NCI-H146 treated with DMSO at 0.1 percent for 48 hours (cell line): ENCODE results near the gene CMIP.
A peak's percentile ranks its signal among the peaks of the same experiment; 100 is the strongest.

Experiments used
- DNase-seq: peaks from one replicate; lab custom pipeline; 2025; ENCODE audit not compliant: unreplicated experiment; lab: John Stamatoyannopoulos, UW

The CMIP gene

GRCh38 chr16:81650281-81650680 is 205.7 kb downstream of the CMIP start:
- no peak for DNase-seq

- no peak for DNase-seq
Observed at GRCh38 chr16:81650982-81651562, 206.5 kb downstream of the CMIP start.

- DNase-seq = no peak
Observed at GRCh38 chr16:81651758-81652718, 207.4 kb downstream of the CMIP start.

GRCh38 chr16:81652798-81653505 is 208.3 kb downstream of the CMIP start:
- DNase-seq = peak; percentile 87

- no peak for DNase-seq
Observed at GRCh38 chr16:81654346-81654745, 209.7 kb downstream of the CMIP start.

DNA sequence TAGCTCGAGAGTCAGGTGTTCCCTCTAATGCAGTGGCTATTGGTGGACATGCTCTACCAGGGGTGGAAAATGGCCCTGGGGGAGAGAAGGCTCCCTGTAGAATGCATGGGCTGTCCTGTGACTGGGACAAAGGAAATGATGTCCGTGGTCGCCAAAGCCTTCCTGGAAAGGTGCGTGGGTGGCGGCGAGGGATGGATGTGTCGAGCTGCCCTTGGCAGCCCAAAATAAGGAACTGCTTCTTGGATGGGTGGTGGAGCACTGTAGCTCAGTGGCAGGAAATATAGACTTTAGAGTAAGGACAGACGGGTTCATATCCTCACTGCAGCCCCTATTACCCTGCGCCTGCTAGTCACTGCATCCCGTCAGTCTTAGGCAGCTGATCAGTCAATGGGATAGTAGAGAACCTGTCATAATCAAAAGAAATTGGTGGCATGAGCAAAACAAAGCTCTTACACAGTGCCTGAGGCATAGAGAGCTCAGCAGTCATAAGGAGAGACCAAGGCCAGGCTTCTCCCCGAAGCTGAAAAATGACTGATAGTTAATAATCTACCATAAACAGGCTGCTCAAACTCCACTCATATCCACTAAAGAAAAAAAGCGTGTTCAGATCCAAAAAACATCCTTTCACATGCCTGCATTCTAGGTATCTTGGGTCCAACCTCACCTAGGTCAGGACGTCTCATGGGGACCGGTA is 211.0 kb downstream of the CMIP start:
- no peak for DNase-seq

- DNase-seq = no peak
Observed at GRCh38 chr16:81657224-81657623, 212.6 kb downstream of the CMIP start.

DNA sequence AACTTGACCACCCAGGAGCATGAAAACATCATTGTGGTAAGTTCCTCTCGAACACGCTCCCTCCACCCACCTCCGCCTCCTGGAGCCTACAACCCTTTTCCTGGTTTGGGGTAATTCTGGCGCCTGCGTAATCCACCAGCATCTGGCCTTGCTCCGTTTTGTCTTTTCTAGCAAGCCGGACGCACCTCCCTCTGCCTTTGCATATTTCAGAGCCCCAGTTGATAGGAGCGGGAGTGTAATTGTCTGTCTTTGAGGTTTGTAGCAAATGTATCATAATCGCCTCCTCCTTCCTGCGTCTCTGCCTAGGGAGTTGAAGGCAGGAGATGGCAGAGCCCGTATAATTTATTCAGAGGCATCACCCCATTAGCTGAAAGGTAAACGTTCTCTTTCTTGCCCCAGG is 213.2 kb downstream of the CMIP start:
- no peak for DNase-seq

DNA sequence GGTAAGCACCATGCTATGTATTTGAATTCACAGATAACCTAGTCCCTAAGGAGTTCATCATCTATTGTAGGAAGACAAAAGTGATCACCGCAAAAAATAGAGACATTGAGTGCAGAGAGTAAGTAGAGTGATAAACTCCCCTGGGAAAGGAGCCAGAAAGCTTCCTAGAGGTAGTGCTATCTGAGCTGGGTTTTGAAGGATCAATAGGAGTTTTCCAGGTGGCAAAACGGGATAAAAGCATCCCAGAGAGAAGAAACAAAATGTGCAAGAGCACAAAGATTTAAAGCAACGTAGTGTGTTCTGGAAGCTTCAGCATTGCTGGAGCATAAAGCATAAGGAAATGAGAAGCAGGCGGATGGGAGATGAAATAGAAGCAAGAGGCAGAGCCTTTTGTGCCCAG is 213.8 kb downstream of the CMIP start:
- no peak for DNase-seq

DNA sequence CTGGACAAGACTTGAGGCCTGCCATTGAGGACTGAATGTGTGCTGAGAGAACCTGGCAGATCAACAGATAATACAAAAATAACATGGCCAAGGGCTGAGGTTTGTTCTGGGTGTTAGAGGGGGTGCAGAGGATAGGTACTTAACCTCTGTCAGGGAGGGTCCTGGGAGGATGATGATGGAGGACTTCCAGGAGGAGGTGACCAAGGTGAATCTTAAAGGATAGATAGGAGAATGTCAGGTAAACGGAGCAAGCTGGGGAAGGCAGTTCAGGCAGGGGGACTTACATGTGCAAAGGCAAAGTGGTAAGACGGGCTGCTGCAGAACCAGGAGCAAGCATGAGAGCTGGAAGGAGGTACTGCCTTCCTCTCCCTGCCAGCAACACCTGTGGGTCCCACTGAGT is 214.6 kb downstream of the CMIP start:
- no peak for DNase-seq

DNA sequence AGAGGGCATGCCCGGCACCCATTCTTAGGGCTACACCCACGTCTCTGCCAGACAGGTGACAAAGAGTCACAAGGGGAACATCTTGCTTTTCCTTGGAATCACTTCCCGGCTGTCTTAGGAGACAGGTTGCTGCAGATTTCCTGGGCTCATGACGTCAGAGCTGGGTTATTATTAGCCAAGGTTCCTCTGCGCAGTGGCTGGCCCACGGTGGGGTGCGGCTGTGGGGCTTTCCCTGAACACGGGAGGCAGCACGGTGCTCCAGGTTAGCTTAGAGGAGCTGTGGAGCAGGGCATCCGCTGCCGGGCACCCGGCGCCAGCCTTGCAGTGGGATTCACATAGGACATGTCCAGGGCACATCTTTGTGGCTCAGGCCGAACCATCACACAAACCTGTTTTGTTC is 216.5 kb downstream of the CMIP start:
- DNase-seq = no peak

DNA sequence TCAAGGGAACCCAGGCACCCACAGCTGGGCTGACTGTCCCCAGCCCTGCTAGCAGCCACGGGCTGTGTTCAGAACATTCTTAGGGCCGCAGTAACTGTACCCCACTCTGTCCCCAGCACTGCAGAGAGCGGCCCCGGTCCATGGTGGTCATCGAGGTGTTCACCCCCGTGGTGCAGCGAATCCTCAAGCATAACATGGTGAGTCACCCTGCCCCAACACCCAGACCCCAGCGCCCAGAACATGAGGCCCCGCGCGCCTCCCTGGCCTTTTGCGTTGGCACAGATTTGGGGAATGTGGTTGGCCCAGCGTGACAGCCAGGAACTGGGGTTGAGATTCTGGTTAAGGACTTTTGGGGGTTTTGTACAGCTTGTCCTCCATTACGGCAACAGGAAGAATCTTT is 219.5 kb downstream of the CMIP start:
- DNase-seq = no peak

- no peak for DNase-seq
Observed at GRCh38 chr16:81665588-81665987, 221.0 kb downstream of the CMIP start.

- DNase-seq = no peak
Observed at GRCh38 chr16:81666113-81666512, 221.5 kb downstream of the CMIP start.

DNA sequence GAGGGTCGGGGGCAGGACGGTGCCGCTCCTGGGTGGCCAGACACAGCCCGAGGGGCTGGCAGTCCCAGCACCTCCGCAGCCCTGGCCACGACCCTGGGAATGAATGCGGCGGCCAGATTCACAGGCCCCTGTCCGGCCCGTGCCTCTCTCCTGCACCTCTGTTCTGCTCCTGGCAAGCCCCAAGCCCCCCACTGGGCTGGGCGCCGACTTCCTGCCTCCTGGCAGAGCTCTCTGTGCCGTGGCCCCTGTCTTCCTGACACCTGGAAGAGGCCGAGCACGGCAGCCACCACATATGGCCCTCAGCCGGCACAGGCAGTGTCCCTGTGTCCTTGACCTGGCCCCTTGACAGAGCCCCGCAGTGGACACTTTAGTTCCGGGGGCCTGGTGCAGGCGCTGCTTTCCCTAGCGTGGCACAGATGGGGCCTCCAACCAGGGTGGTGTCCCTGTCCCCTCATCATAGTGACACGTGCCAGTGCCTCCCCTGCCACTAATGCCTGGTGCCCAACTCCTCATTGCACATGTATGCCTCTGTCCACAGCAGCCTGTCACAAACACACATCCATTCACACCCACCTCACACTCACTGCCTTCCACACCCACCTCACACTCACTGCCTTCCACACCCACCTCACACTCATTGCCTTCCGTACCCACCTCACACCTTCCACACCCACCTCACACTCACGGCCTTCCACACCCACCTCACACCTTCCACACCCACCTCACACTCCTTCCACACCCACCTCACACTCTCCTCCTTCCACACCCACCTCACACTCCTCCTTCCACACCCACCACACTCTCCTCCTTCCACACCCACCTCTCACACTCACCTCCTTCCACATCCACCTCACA is 223.9 kb downstream of the CMIP start:
- no peak for DNase-seq

DNA sequence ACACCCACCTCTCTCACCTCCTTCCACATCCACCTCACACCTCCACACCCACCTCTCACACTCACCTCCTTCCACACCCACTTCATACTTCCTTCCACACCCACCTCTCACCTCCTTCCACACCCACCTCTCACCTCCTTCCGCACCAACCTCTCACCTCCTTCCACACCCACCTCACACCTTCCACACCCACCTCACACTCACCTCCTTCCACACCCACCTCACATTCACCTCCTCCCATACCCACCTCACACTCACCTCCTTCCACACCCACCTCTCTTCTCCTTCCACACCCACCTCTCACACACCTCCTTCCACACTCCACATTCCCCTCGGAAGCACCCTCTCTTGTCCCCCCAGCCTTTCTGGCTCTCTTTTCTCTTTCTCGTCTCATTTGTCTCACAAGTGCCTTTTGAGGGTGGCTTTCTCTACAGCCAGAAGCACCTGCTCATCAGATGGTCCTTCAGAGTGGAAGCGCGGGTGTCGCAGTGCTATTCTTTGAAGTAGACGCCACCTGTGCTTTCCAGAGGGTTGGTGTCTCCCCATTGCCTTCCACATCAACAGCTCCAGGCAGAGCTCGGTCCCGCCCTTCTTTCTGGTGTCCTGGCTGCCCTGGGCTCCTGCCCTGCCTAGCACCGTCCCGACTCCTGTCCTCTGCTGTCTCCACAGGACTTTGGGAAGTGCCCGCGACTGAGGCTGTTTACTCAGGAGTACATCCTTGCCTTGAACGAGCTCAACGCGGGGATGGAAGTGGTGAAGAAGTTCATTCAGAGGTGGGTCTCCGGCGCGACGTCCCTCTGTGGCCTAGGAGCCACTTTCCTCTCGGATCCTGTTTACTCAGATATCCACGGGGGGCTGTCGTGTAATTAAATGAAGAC is 225.1 kb downstream of the CMIP start:
- DNase-seq = no peak

DNA sequence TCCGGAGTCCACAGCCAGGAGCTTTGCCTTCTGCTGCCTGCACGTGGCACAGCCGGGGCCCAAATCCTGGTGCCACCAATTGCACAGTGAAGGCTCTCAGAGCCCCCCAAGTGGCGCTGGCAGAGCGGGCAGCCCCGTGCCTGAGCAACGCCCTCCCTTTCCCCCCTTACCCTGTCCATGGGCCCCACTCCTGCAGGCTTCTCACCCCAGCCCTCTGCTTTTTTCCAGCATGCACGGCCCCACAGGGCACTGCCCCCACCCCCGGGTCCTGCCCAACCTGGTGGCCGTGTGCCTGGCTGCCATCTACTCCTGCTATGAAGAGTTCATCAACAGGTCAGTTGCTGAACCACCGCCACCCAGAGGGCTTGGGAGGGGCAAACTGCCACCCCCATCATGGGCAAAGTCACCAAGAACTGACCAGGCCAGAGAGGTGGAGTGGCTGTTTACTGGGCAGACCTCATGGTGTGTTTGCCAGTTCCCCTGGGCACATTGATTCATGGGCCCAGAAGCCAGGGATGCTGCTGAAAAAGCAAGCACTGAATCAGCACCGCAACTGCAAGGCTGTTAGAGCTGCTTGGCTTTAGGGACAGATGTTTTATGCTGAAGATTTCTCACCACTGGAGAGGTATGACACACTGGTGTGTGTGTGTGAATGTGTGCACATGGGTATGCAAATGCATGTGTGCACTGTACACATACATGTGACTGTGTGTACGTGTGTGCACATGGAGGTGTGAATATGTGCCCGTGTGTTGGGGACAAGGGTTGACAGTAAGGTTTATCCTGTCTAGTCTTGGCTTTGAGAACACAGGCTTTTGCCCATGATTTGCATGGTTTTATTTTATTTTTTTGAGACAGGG is 227.4 kb downstream of the CMIP start:
- DNase-seq = no peak

DNA sequence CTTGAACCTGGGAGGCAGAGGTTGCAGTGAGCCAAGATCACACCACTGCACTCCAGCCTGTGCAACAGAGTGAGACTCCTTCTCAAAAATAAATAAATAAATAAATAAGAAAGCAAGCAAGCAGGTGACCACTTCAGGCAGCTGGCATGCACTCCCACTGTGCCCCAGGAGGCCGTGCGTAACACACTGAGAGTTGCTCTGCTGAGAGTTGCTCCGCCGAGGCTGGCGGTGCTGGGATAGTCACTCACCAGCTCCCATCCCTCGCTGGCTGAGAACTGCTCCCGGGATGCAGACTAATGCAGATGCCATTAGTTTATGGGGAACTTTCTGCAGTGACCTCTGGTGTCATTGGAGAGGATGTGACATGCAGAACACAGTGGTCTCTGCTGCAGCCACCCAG is 228.8 kb downstream of the CMIP start:
- DNase-seq = no peak

DNA sequence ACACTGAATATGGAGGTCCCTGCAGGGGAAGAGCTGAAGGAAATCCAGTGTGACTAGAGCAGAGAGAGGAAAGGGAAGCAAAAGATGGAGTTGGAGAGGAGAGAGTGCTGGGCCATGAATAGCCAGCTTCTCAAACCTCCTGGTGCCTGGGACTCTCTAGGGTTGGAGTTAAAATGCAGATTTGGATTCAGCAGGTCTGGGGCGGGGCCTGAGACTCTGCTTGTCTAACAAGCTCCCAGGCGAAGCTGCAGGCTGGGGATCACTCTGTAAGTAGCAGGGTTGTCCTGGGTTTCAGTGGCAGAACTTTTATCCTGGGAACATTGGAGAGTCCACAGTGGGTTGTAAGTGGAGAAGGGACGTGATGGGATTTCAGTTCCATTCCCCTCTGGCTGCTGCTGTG is 231.1 kb downstream of the CMIP start:
- no peak for DNase-seq
